Upper lobe of right lung (tissue), 1 donor: ENCODE measurements around the gene SMARCA2. TPM values are rescaled to one million over a fixed set of nuclear protein-coding genes. Genes with fewer than 3 reads are reported as not detected.
"Not testable (repeated sequence)": the region's sequence is repeated elsewhere in the genome, so short reads cannot be mapped to it uniquely, and the experiment has no call there.

ENCODE experiments used
- ATAC-seq: fragments of 200-7000 bp; cut with Tn5 transposase; one replicate; pipeline ENCODE4 v1.9.1; 2020; ENCODE audit warnings: mild to moderate bottlenecking, moderate library complexity
- DNase-seq: peaks from one replicate; pipeline ENCODE4 v3.0.0-alpha.2; 2020
- H3K27ac ChIP-seq: fragments of 200-600 bp; one replicate; pipeline ENCODE4 v1.8.0; 2022
- H3K27me3 ChIP-seq: fragments of 200-600 bp; one replicate; pipeline ENCODE4 v1.8.0; 2022; ENCODE audit warnings: mild to moderate bottlenecking
- H3K36me3 ChIP-seq: fragments of 200-600 bp; one replicate; pipeline ENCODE4 v1.8.0; 2022
- H3K4me1 ChIP-seq: fragments of 200-600 bp; one replicate; pipeline ENCODE4 v1.8.0; 2022
- H3K4me3 ChIP-seq: fragments of 200-600 bp; one replicate; pipeline ENCODE4 v1.8.0; 2022; ENCODE audit warnings: mild to moderate bottlenecking
- H3K9me3 ChIP-seq: fragments of 200-600 bp; one replicate; pipeline ENCODE4 v1.8.0; 2022
- intact Hi-C: fragments of 100-400 bp; cut with DNase I; formaldehyde crosslinking; loops from one replicate; pipeline ENCODE4 v1.11.0; 2022
- total RNA-seq: library from RNA; stranded (reverse); fragmentation: NEBNext Ultra II Directional; extraction: Animal tissue kit (Norgen Biotek cat#: 25700); gene quantifications from one replicate; pipeline ENCODE4 v1.2.1, GENCODE V29; 2021
- TF ChIP-seq, protein P1 (sequence below): fragments of 200-600 bp; IDR thresholded peaks from one replicate; pipeline ENCODE4 v1.8.0; 2022; ENCODE audit warnings: antibody characterized with exemption
- donor health status: DM: no; HTN: yes; CAD: no; lungs with severe emphysema.

Gene SMARCA2
- total RNA-seq, 1 donor from 2014 or later = 147 TPM

DNA sequence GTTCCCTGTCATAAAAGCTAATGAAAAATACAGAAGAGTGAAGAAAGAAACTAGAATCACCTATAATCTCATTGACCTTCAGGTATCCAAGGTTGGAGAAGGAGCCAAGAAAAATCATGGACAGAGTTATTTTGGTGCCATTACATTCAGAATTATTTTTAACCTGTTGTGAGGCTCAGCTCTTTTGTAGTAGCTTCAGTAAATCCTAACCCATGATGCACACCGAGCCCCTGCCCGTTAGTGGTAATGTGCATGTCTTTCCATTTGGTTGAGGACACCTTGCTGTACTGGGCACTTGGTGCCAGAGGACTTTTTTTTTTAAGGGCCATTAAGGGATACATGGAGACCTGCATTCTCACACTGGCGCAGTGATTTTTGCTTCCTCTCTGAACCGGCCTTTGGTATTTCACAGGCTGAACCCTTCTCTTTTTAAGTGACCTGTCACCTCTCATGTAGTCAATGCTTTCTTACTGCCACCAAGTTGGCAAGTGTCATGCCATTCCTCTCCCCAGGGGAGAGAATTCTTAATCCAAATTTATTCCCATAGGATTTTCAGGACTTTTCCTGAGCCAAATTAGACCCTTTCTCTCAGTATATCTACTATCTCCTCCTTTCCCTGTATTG is 125.6 kb downstream of the SMARCA2 start:
- DNase-seq = no peak
- no peak overlapping the region for H3K27ac ChIP-seq
- TF ChIP-seq, protein P1, sequence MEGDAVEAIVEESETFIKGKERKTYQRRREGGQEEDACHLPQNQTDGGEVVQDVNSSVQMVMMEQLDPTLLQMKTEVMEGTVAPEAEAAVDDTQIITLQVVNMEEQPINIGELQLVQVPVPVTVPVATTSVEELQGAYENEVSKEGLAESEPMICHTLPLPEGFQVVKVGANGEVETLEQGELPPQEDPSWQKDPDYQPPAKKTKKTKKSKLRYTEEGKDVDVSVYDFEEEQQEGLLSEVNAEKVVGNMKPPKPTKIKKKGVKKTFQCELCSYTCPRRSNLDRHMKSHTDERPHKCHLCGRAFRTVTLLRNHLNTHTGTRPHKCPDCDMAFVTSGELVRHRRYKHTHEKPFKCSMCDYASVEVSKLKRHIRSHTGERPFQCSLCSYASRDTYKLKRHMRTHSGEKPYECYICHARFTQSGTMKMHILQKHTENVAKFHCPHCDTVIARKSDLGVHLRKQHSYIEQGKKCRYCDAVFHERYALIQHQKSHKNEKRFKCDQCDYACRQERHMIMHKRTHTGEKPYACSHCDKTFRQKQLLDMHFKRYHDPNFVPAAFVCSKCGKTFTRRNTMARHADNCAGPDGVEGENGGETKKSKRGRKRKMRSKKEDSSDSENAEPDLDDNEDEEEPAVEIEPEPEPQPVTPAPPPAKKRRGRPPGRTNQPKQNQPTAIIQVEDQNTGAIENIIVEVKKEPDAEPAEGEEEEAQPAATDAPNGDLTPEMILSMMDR = no peak
- no peaks in the 10 kb centered on the region for H3K27me3 ChIP-seq
- no peak overlapping the region for H3K4me3 ChIP-seq
- H3K4me1 ChIP-seq = no peaks in the 10 kb centered on the region
- ATAC-seq = no peak
- H3K9me3 ChIP-seq = no peaks in the 10 kb centered on the region
- intact Hi-C loops = no loop called here
- peaks cover 3% of the 10 kb centered on the region for H3K36me3 ChIP-seq

- TF ChIP-seq, protein P1 = no peak
- no peaks in the 10 kb centered on the region for H3K36me3 ChIP-seq
- H3K4me3 ChIP-seq = no peak overlapping the region
- no peak overlapping the region for H3K27ac ChIP-seq
- intact Hi-C loops = no loop called here
- no peak for DNase-seq
- H3K27me3 ChIP-seq = no peaks in the 10 kb centered on the region
- no peak for ATAC-seq
- no peaks in the 10 kb centered on the region for H3K9me3 ChIP-seq
- H3K4me1 ChIP-seq = no peaks in the 10 kb centered on the region
These were observed 127.1 kb downstream of the SMARCA2 start for GRCh38 chr9:2142212-2142611.

- Histone ChIP-seq H3K27me3 (no peaks in the 10 kb centered on the region), H3K36me3 (no peaks in the 10 kb centered on the region), H3K4me1 (no peaks in the 10 kb centered on the region), H3K27ac (no peak overlapping the region), H3K4me3 (no peak overlapping the region), H3K9me3 (no peaks in the 10 kb centered on the region)
- intact Hi-C loops = no loop called here
- ATAC-seq (no peak), DNase-seq (no peak)
- TF ChIP-seq, protein P1 = no peak
These were observed 129.5 kb downstream of the SMARCA2 start for GRCh38 chr9:2144619-2145018.

- DNase-seq (no peak), ATAC-seq (no peak)
- intact Hi-C loops = no loop called here
- Histone ChIP-seq H3K4me1 (no peaks in the 10 kb centered on the region), H3K27ac (no peak overlapping the region), H3K27me3 (no peaks in the 10 kb centered on the region), H3K4me3 (no peak overlapping the region), H3K9me3 (no peaks in the 10 kb centered on the region), H3K36me3 (no peaks in the 10 kb centered on the region)
- TF ChIP-seq, protein P1 = no peak
These were observed 130.6 kb downstream of the SMARCA2 start for GRCh38 chr9:2145746-2146145.

DNA sequence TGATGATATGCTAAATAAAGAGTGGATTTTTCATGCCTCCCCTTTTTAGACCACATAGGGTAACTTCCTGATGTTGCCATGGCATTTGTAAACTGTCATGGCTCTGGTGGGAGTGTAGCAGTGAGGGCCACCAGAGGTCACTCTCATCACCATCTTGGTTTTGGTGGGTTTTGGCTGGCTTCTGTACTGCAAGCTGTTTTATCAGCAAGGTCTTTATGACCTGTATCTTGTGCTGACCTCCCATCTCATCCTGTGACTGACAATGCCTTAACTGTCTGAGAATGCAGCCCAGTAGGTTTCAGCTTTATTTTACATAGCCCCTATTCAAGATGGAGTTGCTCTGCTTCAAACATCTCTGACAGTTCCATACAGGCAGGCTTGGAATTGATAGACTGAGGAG is 131.6 kb downstream of the SMARCA2 start:
- intact Hi-C loops, H3K27me3 ChIP-seq, H3K27ac ChIP-seq, ATAC-seq, DNase-seq, H3K4me1 ChIP-seq, H3K4me3 ChIP-seq, H3K36me3 ChIP-seq, H3K9me3 ChIP-seq: not testable (repeated sequence)
- TF ChIP-seq, protein P1 = peak; percentile 14

DNA sequence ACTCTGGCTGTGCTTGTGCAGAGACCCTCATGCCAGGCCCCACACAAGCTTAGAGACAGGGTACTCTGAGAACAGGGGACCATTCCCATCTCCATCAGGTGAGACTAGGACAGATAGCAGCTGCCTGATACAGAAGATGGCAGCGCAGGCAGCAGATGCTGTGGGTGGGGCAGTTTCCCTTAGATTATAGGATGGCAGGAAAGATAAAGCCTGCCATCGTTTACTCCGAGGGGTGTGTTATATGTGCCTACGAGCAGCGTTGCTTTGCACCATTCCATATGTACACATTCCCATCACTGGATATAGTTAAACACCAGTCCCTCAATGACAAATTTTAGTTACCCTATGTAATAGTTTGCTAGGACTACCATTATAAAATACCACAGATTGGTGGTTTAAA is 135.2 kb downstream of the SMARCA2 start:
- no peaks in the 10 kb centered on the region for H3K27me3 ChIP-seq
- intact Hi-C loops = no loop called here
- no peak overlapping the region for H3K27ac ChIP-seq
- DNase-seq (no peak), ATAC-seq (no peak)
- H3K36me3 ChIP-seq = no peaks in the 10 kb centered on the region
- no peaks in the 10 kb centered on the region for H3K9me3 ChIP-seq
- no peak overlapping the region for H3K4me3 ChIP-seq
- TF ChIP-seq, protein P1 = no peak
- no peaks in the 10 kb centered on the region for H3K4me1 ChIP-seq
